Measurements from ENCODE around the gene TTC12. TPM values are rescaled to one million over a fixed set of nuclear protein-coding genes. Genes with fewer than 3 reads are reported as not detected.

The TTC12 gene
- total and polyA plus RNA-seq, 2 experiments from 2014 or later, result 6.7 to 7.7 TPM

- no peaks in the 10 kb centered on the region for H3K36me3 ChIP-seq (ENCODE audit: low read depth)
- no peaks in the 10 kb centered on the region for H3K79me2 ChIP-seq (ENCODE audit: insufficient read depth)
- no peak overlapping the region for H3K27ac ChIP-seq
- no peaks in the 10 kb centered on the region for H3K9me3 ChIP-seq (ENCODE audit: low read depth)
- no peak overlapping the region for H3K9ac ChIP-seq
- H3K4me2 ChIP-seq (ENCODE audit: unreplicated experiment), result no peak overlapping the region
- no peak for DNase-seq
- no peaks in the 10 kb centered on the region for H3K9me2 ChIP-seq (ENCODE audit: insufficient read depth)
- no peak overlapping the region for H3K4me3 ChIP-seq
- H3F3A ChIP-seq (ENCODE audit: insufficient read depth), result no peaks in the 10 kb centered on the region
- in situ Hi-C loops (cut with MboI), result no loop called here
- H2AFZ ChIP-seq, result no peak overlapping the region
- H4K20me1 ChIP-seq (ENCODE audit: insufficient read depth), result no peaks in the 10 kb centered on the region
- H3K4me1 ChIP-seq (ENCODE audit: insufficient read depth), result no peaks in the 10 kb centered on the region
- no peaks in the 10 kb centered on the region for H3K27me3 ChIP-seq (replicated peaks; ENCODE audit: insufficient read depth)
- TF ChIP-seq EZH2 (IDR thresholded peaks at IDR 0.05; ENCODE audit: insufficient read depth, poor library complexity, severe bottlenecking) (no peak), EZH2phosphoT487 (IDR thresholded peaks at IDR 0.05; ENCODE audit: insufficient read depth, low read depth) (no peak)
- 87 to 90% methylated on average over 10 of the region's 10 CpGs for WGBS, 2 experiments (ENCODE audit: low coverage in 1 of 2, low lambda C conversion rate in 2 of 2, missing lambda C conversion rate in 2 of 2)
Measured at GRCh38 chr11:113341388-113342165, 27.2 kb downstream of the TTC12 start.

- H3K9me3 ChIP-seq (ENCODE audit: low read depth), result no peaks in the 10 kb centered on the region
- H3K4me2 ChIP-seq (ENCODE audit: unreplicated experiment), result no peak overlapping the region
- H3K36me3 ChIP-seq (ENCODE audit: low read depth), result no peaks in the 10 kb centered on the region
- no peak overlapping the region for H3K27ac ChIP-seq
- H3K9ac ChIP-seq, result no peak overlapping the region
- no peak overlapping the region for H3K4me3 ChIP-seq
- H2AFZ ChIP-seq, result no peak overlapping the region
- H3K27me3 ChIP-seq (replicated peaks; ENCODE audit: insufficient read depth), result no peaks in the 10 kb centered on the region
- H4K20me1 ChIP-seq (ENCODE audit: insufficient read depth), result no peaks in the 10 kb centered on the region
- H3K9me2 ChIP-seq (ENCODE audit: insufficient read depth), result no peaks in the 10 kb centered on the region
- no peaks in the 10 kb centered on the region for H3K79me2 ChIP-seq (ENCODE audit: insufficient read depth)
- TF ChIP-seq EZH2 (IDR thresholded peaks at IDR 0.05; ENCODE audit: insufficient read depth, poor library complexity, severe bottlenecking) (no peak), EZH2phosphoT487 (IDR thresholded peaks at IDR 0.05; ENCODE audit: insufficient read depth, low read depth) (no peak)
- no peaks in the 10 kb centered on the region for H3K4me1 ChIP-seq (ENCODE audit: insufficient read depth)
- 85% methylated on average over 8 of the region's 8 CpGs for WGBS, 2 experiments (ENCODE audit: low coverage in 1 of 2, low lambda C conversion rate in 2 of 2, missing lambda C conversion rate in 2 of 2)
- in situ Hi-C loops (cut with MboI), result no loop called here
- DNase-seq, result no peak
- no peaks in the 10 kb centered on the region for H3F3A ChIP-seq (ENCODE audit: insufficient read depth)
Measured at GRCh38 chr11:113345978-113346377, 31.6 kb downstream of the TTC12 start.

GRCh38 chr11:113349528-113349927 lies 35.1 kb downstream of the TTC12 start:
- H2AFZ ChIP-seq, result no peak overlapping the region
- no peaks in the 10 kb centered on the region for H3K27me3 ChIP-seq (replicated peaks; ENCODE audit: insufficient read depth)
- WGBS, 2 experiments (ENCODE audit: low coverage in 1 of 2, low lambda C conversion rate in 2 of 2, missing lambda C conversion rate in 2 of 2), result 78 to 90% methylated on average over 3 of the region's 3 CpGs
- no peaks in the 10 kb centered on the region for H3K4me1 ChIP-seq (ENCODE audit: insufficient read depth)
- H3K9ac ChIP-seq, result no peak overlapping the region
- H3K9me2 ChIP-seq (ENCODE audit: insufficient read depth), result no peaks in the 10 kb centered on the region
- no peaks in the 10 kb centered on the region for H3K9me3 ChIP-seq (ENCODE audit: low read depth)
- no peaks in the 10 kb centered on the region for H3F3A ChIP-seq (ENCODE audit: insufficient read depth)
- H4K20me1 ChIP-seq (ENCODE audit: insufficient read depth), result no peaks in the 10 kb centered on the region
- H3K36me3 ChIP-seq (ENCODE audit: low read depth), result no peaks in the 10 kb centered on the region
- no peak overlapping the region for H3K4me3 ChIP-seq
- H3K79me2 ChIP-seq (ENCODE audit: insufficient read depth), result no peaks in the 10 kb centered on the region
- no peak for DNase-seq
- TF ChIP-seq EZH2phosphoT487 (IDR thresholded peaks at IDR 0.05; ENCODE audit: insufficient read depth, low read depth), result no peak
- TF ChIP-seq EZH2 (IDR thresholded peaks at IDR 0.05; ENCODE audit: insufficient read depth, poor library complexity, severe bottlenecking), result no peak
- no peak overlapping the region for H3K27ac ChIP-seq
- in situ Hi-C loops (cut with MboI), result no loop called here
- no peak overlapping the region for H3K4me2 ChIP-seq (ENCODE audit: unreplicated experiment)

- Histone ChIP-seq H3K4me2 (ENCODE audit: unreplicated experiment) (no peak overlapping the region), H3F3A (ENCODE audit: insufficient read depth) (no peaks in the 10 kb centered on the region), H3K36me3 (ENCODE audit: low read depth) (0 out of 2 replicates have a peak, but pooled peaks cover 3% of the 10 kb centered on the region), H3K9me3 (ENCODE audit: low read depth) (no peaks in the 10 kb centered on the region), H3K4me3 (no peak overlapping the region), H3K4me1 (ENCODE audit: insufficient read depth) (no peaks in the 10 kb centered on the region), H3K27ac (no peak overlapping the region), H3K27me3 (replicated peaks; ENCODE audit: insufficient read depth) (no peaks in the 10 kb centered on the region), H3K79me2 (ENCODE audit: insufficient read depth) (no peaks in the 10 kb centered on the region), H4K20me1 (ENCODE audit: insufficient read depth) (no peaks in the 10 kb centered on the region), H3K9ac (no peak overlapping the region), H2AFZ (no peak overlapping the region), H3K9me2 (ENCODE audit: insufficient read depth) (no peaks in the 10 kb centered on the region)
- no peak for TF ChIP-seq EZH2phosphoT487 (IDR thresholded peaks at IDR 0.05; ENCODE audit: insufficient read depth, low read depth)
- TF ChIP-seq EZH2 (IDR thresholded peaks at IDR 0.05; ENCODE audit: insufficient read depth, poor library complexity, severe bottlenecking), result no peak
- in situ Hi-C loops (cut with MboI), result no loop called here
- 87 to 91% methylated on average over 11 of the region's 11 CpGs for WGBS, 2 experiments (ENCODE audit: low coverage in 1 of 2, low lambda C conversion rate in 2 of 2, missing lambda C conversion rate in 2 of 2)
- DNase-seq, result no peak
Measured at GRCh38 chr11:113350336-113351067, 36.1 kb downstream of the TTC12 start.
